Fibroblast of the aortic adventitia (primary cell): Measurements from ENCODE around the gene ZFP36L2. TPM values are rescaled to one million over a fixed set of nuclear protein-coding genes. Genes with fewer than 3 reads are reported as not detected.

Experiments
- DNase-seq: peaks from one replicate; pipeline ENCODE4 v3.0.0-alpha.2; 2010; ENCODE audit warnings: low read depth
- H3K4me3 ChIP-seq: 2 replicates; pipeline ENCODE4 v1.5.1; 2011; ENCODE audit warnings: low read depth, mild to moderate bottlenecking, control low read depth, low read length, moderate library complexity
- total RNA-seq: library from RNA; depleted of rRNA; stranded (reverse); fragments of >200 nt; gene quantifications from 2 replicates; pipeline ENCODE4 v1.2.3, GENCODE V29; 2012; ENCODE audit warnings: low replicate concordance
- TF ChIP-seq, protein P1 (sequence below): IDR thresholded peaks from 2 replicates; pipeline ENCODE4 v1.5.1; 2011; ENCODE audit warnings: mild to moderate bottlenecking, low read length, control low read depth, inconsistent platforms; ENCODE audit not compliant: insufficient read depth

The ZFP36L2 gene
- total RNA-seq, 1 donor = 34.3 TPM

DNA sequence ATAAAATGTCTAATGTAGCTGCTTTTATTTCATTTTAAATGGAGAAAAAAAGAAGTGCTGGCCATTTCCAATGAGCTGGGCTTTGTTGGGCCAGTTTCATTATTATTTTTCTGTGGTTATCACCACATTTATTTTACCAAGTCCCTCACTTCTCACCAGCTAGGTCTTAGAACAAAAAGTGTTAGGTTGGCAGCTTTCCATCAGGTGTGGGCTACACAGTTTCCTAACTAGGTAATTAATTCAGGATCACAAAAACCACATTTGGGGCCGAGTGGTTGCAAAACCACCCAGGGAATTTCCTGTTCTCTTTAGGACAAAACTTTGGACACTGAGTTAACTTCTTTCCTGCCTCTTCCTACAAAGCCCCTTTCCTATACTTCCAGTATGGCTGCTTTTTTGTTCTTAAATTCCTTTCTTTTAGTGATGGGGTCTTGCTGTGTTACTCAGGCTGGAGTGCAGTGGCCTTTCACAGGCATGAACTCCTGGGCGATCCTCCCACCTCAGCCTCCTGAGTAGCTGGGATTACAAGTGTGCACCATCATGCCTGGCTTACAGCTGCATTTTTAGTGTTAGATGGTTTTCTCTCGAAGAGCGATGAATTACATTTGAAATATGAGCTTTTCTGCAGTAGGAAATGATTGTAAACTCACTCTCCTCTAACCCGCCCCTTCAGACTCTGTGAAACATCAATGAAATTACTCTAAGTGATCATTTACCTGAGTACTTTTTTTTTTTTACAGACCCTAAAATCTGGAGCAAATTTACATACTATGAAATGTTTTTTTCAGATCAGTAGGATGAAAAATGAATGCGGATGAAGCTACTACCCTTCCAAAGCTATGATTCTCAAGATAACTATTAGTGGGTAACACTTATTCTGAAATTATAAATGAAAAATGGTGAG, 2.6 kb upstream of the ZFP36L2 start:
- TF ChIP-seq, protein P1, sequence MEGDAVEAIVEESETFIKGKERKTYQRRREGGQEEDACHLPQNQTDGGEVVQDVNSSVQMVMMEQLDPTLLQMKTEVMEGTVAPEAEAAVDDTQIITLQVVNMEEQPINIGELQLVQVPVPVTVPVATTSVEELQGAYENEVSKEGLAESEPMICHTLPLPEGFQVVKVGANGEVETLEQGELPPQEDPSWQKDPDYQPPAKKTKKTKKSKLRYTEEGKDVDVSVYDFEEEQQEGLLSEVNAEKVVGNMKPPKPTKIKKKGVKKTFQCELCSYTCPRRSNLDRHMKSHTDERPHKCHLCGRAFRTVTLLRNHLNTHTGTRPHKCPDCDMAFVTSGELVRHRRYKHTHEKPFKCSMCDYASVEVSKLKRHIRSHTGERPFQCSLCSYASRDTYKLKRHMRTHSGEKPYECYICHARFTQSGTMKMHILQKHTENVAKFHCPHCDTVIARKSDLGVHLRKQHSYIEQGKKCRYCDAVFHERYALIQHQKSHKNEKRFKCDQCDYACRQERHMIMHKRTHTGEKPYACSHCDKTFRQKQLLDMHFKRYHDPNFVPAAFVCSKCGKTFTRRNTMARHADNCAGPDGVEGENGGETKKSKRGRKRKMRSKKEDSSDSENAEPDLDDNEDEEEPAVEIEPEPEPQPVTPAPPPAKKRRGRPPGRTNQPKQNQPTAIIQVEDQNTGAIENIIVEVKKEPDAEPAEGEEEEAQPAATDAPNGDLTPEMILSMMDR = no peak
- DNase-seq = peak; percentile 32
- no peak overlapping the region for H3K4me3 ChIP-seq

DNA sequence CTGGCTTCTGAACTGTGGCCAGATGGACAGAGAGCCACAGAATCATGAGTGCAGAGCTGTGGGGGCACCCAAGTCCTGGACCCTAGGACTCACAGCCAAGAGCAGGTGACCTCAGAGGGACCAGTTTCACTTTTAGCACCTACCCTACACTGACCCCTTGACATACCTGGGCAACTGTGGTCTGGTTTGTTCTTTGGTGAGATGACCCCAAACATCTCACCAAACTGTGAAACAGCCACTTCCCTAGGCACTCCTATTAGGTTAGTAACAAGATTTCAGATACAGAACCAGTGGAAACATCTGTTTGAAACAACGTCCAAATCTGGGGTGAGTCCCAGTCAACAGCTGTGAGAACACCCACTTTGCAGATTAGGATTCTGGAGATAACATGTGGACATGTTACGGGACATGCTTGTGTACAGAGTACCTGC, 1.9 kb upstream of the ZFP36L2 start:
- DNase-seq = peak; percentile 52
- peak overlapping the region; percentile 11 for H3K4me3 ChIP-seq
- TF ChIP-seq, protein P1 = no peak

DNA sequence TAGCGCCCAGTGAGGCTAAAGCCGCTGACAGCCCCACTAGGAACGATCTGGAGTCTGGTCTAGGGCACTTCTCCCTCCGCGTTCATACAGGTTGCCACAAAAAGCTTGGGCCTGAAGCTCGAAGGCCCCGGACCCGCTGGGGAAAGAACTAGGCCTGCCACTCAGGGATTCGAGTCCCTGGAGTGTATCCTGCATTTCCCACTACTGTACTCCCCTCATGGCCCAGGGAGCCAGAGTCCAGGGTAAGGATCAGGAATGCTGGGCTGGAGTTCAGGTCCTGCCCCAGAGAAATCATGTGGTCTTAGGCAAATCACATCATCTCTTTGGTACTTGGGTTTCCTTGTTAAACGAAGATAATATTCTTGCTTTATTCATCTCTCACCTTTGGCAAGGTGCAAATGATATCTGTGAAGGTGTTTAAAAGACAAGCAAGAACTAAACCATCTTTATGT, 1.4 kb upstream of the ZFP36L2 start:
- DNase-seq = no peak
- H3K4me3 ChIP-seq = peak overlapping the region; percentile 81
- TF ChIP-seq, protein P1 = peak; percentile 46

DNA sequence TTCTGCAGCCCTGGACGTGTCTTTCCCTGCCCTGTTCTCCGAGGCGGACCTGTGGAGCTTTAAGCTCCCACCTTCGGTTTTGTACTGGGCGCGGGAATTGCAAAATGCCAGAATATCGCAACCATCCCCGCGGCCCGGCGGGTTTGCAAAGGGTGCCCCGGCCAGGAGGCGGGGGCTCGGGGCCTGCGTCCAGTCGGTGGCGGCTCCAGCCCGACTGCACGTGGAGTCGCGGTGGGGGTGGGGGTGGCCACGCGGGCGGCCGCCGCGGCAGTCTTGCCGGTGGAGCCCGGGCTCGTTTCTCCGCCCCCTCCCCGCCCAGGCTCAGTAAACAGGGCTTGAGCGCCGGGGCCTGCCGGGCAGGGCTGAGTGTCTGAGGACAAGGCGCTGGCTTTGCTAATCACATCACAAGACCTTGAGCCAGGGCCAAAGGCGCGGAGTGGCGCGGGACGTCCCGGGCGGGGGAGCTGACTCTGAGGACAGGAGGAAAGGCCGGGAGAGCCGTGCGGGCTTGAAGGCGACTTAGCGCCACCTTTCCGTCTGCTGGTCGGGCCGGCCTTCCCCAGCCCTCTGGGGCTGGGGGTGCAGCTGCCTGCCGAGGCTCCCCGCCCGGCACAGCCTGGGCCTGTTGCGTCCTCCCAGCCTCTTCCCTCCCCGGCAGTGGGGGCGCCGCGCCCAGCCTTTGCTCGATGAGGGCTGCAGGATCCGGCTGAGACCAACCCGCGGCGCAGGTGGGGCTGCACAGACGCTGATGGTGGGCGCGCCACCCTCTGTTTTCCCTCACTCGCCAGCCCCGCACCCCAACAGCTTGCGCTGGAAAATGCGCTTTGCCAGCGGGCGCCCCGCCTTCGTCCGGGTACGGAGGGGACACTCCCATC, 786 bp upstream of the ZFP36L2 start:
- peak; percentile 84 for DNase-seq
- TF ChIP-seq, protein P1 = no peak
- H3K4me3 ChIP-seq = peak overlapping the region; percentile 81

DNA sequence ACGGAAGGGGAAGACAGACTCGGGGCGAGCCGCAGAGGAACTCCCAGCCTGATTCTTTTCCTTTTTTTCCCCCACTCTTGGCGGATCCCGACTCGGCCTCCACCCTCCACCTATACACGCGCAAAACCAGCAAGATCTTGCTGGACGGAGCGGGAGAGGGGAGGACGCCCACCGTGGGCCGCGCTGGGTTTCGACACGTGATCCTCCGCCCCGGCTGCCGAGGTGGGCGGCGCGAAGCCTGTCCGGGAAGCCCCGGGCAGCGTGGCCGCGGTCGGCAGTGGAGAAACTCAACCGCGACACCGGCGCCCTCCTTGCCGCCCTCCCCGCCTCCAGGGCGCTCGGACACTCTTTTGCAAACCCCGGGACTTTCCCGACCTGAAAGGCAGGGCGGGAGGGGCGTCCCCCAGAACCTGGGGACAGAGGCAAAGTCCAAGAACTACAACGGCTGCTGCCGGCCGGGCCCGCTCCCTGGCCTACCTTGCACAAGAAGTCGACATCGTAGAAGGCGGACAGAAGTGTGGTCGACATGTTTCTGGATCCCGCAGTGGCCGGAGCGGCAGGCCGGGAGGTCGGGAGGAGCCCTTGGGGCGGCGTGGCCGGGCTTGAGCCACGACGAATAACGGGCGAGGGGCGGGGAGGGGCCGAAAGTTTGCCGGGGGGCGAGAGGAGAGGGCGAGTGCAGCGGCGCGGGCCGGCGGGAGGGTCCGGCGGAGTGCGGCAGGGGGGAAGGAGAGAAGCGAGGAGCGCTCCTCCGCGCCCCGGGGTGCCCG, 433 bp downstream of the ZFP36L2 start:
- TF ChIP-seq, protein P1 = no peak
- peak; percentile 82 for DNase-seq

More for the DNA sequence above, 433 bp downstream of the ZFP36L2 start:
- peak overlapping the region; percentile 76 for H3K4me3 ChIP-seq
